ENCODE results near the gene HSD11B1L.
"Not testable (repeated sequence)": the region's sequence is repeated elsewhere in the genome, so short reads cannot be mapped to it uniquely, and the experiment has no call there.

Gene HSD11B1L

DNA sequence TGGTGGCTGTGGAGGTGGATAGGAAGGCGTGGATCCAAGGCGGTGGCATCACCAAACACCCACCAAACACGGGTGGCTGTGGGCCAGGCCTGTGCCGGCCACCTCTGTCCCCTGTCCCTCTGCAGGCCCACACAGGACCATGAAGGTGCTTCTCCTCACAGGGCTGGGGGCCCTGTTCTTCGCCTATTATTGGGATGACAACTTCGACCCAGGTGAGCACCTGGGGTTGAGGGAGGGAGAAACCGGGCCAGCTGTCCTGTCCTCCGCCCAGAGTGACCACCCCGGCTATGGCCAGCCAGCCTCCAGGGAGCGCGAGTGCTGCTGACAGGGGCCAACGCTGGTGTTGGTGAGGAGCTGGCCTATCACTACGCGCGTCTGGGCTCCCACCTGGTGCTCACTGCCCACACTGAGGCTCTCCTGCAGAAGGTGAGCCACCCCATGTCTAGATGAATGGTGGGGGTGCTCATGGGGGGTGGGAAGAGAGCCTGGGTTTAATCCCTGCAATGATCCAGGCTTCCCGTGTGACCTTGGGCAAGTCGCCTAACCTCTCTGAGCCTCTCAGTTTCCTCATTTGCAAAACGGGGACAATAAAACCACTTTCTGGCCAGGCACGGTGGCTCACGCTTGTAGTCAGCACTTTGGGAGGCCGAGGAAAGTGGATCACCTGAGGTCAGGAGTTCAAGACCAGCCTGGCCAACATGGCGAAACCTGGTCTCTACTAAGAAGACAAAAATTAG lies 4.0 kb downstream of the HSD11B1L start:
- Histone ChIP-seq H3K9me3 (ENCODE audit: low read length) (no peaks in the 10 kb centered on the region), H2AFZ (ENCODE audit: low read depth, low read length) (no peak overlapping the region), H3K27me3 (ENCODE audit: insufficient read depth, low read length) (no peaks in the 10 kb centered on the region), H3K4me1 (ENCODE audit: insufficient read depth, low read length) (peaks cover 11% of the 10 kb centered on the region), H3K36me3 (ENCODE audit: insufficient read depth, low read length) (peaks cover 2% of the 10 kb centered on the region), H3K4me3 (ENCODE audit: low read length) (no peak overlapping the region)

DNA sequence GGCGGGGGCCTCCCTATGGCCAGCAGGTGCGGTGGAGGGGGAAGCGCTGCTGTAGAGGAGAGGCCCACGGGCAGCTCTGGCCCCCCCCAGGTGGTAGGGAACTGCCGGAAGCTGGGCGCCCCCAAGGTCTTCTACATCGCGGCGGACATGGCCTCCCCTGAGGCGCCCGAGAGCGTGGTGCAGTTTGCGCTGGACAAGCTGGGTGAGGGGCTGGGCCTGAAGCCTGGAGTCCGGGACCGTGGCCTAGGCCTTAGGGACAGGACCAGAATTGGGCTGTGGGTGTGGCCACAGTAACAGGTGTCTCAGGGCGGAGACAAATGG lies 5.5 kb downstream of the HSD11B1L start:
- peaks cover 13% of the 10 kb centered on the region for H3K4me1 ChIP-seq (ENCODE audit: insufficient read depth, low read length)
- no peaks in the 10 kb centered on the region for H3K9me3 ChIP-seq (ENCODE audit: low read length)
- no peaks in the 10 kb centered on the region for H3K27me3 ChIP-seq (ENCODE audit: insufficient read depth, low read length)
- no peak overlapping the region for H3K4me3 ChIP-seq (ENCODE audit: low read length)
- peaks cover 5% of the 10 kb centered on the region for H3K36me3 ChIP-seq (ENCODE audit: insufficient read depth, low read length)
- no peak overlapping the region for H2AFZ ChIP-seq (ENCODE audit: low read depth, low read length)

DNA sequence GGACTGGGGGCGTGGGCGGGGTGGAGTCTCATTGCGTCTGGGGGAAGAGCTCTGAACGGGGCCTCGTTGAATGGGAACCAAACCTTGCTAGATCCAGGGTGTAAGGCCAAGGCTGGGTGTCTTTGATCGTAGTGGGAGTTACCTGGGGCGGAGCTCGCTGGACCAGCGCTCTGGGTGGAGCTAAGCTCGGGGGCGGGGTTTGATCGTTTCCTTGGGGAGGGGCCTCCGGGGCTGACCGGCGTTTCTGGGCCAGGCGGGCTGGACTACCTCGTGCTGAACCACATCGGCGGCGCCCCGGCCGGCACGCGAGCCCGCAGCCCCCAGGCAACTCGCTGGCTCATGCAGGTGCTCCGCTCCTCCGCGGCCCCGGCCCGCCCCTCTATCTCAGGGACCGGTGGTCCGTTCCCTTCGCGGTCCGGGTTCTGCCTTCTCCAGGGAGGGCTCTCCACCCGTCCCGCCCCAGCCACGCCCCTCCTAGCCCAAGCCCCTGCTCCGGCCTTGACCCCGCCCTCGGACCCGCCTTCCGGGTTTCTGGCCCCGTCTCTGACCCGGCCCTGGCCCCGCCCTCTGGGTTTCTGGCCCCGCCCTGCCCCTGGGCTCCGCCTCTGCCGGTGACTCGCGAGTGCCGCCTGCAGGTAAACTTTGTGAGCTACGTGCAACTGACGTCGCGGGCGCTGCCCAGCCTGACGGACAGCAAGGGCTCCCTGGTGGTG lies 6.0 kb downstream of the HSD11B1L start:
- peaks cover 10% of the 10 kb centered on the region for H3K36me3 ChIP-seq (ENCODE audit: insufficient read depth, low read length)
- peaks cover 14% of the 10 kb centered on the region for H3K4me1 ChIP-seq (ENCODE audit: insufficient read depth, low read length)
- no peak overlapping the region for H2AFZ ChIP-seq (ENCODE audit: low read depth, low read length)
- peak overlapping the region; percentile 39 for H3K4me3 ChIP-seq (ENCODE audit: low read length)
- no peaks in the 10 kb centered on the region for H3K27me3 ChIP-seq (ENCODE audit: insufficient read depth, low read length)
- H3K9me3 ChIP-seq (ENCODE audit: low read length), result no peaks in the 10 kb centered on the region

DNA sequence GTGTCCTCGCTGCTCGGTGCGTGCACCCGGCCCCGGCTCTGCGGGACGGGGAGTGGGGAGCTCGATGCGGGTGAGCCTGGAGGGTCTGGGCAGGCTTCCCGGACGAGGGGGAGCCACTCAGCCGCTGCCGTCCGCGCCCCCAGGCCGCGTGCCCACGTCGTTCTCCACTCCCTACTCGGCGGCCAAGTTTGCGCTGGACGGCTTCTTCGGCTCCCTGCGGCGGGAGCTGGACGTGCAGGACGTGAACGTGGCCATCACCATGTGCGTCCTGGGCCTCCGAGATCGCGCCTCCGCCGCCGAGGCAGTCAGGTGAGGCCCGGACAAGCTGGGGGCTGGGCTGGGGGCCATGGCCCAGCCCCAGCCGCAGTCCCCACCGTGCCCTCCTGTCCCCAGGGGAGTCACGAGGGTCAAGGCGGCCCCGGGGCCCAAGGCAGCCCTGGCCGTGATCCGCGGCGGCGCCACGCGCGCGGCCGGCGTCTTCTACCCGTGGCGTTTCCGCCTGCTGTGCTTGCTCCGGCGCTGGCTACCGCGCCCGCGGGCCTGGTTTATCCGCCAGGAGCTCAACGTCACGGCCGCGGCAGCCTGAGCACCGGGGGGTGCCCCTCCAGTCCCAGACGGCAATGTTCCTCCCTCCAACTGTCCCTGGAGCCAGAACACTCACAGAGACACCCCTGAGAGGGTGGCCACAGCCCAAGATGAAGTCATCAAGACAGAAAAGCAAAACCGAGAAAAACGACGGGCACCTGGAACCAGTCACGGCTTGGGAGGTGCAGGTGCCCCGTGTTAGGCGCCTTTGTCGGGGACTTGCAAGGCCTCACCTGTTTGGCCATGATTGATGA lies 6.8 kb downstream of the HSD11B1L start:
- Histone ChIP-seq H2AFZ (ENCODE audit: low read depth, low read length) (no peak overlapping the region), H3K9me3 (ENCODE audit: low read length) (no peaks in the 10 kb centered on the region), H3K27me3 (ENCODE audit: insufficient read depth, low read length) (no peaks in the 10 kb centered on the region), H3K4me1 (ENCODE audit: insufficient read depth, low read length) (peaks cover 11% of the 10 kb centered on the region), H3K36me3 (ENCODE audit: insufficient read depth, low read length) (peaks cover 18% of the 10 kb centered on the region), H3K4me3 (ENCODE audit: low read length) (no peak overlapping the region)

DNA sequence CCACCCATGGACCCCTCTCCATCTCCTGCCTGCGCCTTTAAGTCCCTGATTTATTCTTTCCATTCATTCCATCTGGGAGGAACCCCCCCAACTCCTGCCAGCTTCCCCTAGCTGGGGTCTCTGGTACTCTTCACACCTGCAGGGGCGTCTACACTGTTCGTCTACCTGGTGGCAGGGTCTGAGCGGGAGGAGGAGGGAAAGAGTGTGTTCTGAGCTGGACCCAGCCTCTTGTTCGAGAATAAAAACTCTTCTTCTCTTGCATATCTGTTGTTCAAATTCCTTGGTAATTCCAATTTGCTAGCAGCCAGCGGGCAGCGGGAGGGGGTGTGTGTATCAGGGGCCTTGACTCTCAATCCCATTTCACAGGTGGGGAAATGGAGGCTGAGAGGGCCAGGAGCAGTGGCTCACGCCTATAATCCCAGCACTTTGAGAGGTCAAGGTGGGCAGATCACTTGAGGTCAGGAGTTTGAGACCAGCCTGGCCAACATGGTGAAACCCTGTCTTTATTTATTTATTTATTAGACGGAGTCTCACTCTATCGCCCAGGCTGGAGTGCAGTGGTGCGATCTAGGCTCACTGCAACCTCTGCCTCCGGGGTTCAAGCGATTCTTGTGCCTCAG lies 7.5 kb downstream of the HSD11B1L start:
- Histone ChIP-seq H3K4me1 (ENCODE audit: insufficient read depth, low read length) (peaks cover 11% of the 10 kb centered on the region), H3K36me3 (ENCODE audit: insufficient read depth, low read length) (peaks cover 25% of the 10 kb centered on the region)
- not testable (repeated sequence) for H3K9me3 ChIP-seq (ENCODE audit: low read length); H3K27me3 ChIP-seq (ENCODE audit: insufficient read depth, low read length); H2AFZ ChIP-seq (ENCODE audit: low read depth, low read length); H3K4me3 ChIP-seq (ENCODE audit: low read length)

DNA sequence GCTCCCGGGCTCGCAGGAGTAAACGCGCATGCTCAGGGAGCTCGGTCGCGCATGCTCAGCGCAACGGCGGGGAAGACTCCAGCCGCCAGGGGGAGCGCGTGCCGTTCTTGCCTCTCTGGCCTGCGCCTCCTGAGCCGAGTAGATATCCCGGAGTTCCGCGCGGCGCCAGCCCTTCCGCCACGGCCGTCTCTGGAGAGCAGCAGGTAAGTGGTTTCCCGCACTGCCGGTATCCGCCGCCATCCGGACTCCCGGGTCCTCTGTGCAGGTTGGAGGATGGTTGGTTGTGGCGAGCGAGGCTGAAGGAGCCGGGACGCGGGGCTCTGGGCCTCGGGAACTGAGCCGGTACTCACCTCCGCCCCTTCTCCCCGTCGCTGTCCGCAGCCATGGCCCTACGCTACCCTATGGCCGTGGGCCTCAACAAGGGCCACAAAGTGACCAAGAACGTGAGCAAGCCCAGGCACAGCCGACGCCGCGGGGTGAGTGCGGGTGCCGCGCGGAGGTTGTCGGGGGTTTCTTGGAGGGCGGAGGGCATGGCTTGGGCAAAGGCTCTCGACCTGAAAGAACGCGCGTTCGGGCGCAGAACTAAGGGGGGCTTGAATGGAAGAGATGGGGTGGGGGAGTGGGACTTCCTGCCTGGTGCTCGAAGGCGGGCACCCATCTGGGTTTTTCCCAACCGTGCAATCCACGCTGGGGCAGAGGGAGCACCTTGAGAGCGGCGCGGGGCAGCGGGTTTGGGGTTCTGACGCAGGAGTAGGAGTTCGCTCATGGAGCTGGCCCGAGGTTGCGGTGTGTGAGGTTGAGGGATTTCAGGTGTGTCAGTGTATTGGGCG lies 9.5 kb downstream of the HSD11B1L start, which contains the start of gene RPL36:
Gene RPL36 (plus strand): TSS at position 171 of the 830 bp plus-strand sequence. CDS start 213 bp downstream, at position 384.
- Histone ChIP-seq H3K4me3 (ENCODE audit: low read length) (peak within 1 kb of the TSS; percentile 80), H3K27me3 (ENCODE audit: insufficient read depth, low read length) (no peaks in the 10 kb centered on the region), H2AFZ (ENCODE audit: low read depth, low read length) (no peak within 1 kb of the TSS), H3K9me3 (ENCODE audit: low read length) (no peaks in the 10 kb centered on the region), H3K4me1 (ENCODE audit: insufficient read depth, low read length) (peaks cover 11% of the 10 kb centered on the region), H3K36me3 (ENCODE audit: insufficient read depth, low read length) (peaks cover 43% of the 10 kb centered on the region)

DNA sequence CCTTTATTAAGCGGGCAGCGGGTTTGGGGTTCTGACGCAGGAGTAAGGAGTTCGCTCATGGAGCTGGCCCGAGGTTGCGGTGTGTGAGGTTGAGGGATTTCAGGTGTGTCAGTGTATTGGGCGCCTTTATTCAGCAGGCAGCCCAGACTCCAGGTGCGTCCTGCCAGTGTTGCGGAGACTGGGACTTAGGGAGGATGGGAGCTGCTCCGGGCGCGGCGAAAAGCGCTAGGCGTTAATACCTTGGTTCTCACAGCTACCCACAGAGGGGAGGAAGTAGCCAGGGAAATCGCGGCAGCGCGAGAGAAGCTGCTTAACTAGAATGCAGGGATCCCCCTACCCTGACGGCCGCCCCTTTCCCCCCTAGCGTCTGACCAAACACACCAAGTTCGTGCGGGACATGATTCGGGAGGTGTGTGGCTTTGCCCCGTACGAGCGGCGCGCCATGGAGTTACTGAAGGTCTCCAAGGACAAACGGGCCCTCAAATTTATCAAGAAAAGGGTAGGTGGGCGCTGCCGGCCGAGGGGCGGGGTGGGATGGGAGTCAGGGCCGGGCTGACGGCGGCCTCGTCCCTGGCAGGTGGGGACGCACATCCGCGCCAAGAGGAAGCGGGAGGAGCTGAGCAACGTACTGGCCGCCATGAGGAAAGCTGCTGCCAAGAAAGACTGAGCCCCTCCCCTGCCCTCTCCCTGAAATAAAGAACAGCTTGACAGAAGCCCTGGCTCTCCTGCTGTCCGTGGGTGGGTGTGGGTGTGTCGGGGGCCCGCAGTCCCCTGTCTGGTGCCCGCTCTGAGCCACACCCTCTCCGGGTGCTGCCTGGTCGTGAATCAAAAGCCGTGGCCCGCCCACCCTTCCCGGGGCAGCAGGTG lies 10.4 kb downstream of the HSD11B1L start:
- H3K4me1 ChIP-seq (ENCODE audit: insufficient read depth, low read length), result peaks cover 11% of the 10 kb centered on the region
- peak overlapping the region; percentile 80 for H3K4me3 ChIP-seq (ENCODE audit: low read length)
- no peaks in the 10 kb centered on the region for H3K27me3 ChIP-seq (ENCODE audit: insufficient read depth, low read length)
- H3K9me3 ChIP-seq (ENCODE audit: low read length), result no peaks in the 10 kb centered on the region
- no peak overlapping the region for H2AFZ ChIP-seq (ENCODE audit: low read depth, low read length)
- H3K36me3 ChIP-seq (ENCODE audit: insufficient read depth, low read length), result peaks cover 51% of the 10 kb centered on the region

DNA sequence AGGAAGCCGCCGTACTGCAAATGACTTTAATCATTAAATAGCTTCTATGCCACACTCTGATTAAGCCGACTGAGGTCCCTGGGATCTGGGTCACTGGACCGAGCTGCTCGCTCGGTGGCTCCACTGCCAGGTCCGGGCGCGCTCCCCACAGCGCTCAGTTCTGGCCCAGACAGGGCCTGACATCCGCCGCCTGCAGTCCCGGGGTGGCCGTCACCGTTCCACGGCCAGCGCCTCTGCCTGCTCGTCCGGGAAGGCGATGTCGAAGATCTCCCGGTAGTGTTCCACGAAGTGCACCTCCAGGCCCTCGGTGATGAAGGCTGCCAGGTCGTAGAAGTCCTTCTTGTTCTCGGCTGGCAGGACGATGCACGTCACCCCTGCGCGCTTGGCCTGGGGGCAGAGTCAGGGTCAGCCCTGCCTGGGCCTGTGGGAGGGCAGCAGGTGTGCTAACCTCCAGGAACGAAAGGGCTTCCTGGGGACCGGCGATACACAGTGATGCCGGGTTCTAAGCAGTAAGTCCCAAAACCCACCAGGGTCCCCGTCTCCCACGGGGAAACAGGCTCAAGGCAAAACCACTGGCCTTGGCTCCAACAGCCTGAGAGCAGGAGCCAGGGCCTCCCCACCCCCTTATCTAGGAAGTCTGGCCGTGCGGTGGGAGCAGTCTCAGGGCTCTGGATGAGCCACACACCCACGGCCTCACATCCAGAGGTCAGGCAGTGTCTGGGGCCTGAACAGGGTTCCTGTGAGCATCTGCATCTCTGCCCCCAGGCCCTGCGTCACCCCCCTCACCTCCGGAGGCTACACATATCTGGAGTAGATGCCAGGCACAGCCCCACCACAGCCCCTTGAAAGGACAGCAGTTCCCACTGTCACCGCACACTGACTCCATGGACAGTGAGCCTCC lies 11.2 kb downstream of the HSD11B1L start:
- Histone ChIP-seq H3K36me3 (ENCODE audit: insufficient read depth, low read length) (peaks cover 59% of the 10 kb centered on the region), H3K9me3 (ENCODE audit: low read length) (no peaks in the 10 kb centered on the region), H3K4me1 (ENCODE audit: insufficient read depth, low read length) (peaks cover 11% of the 10 kb centered on the region), H3K27me3 (ENCODE audit: insufficient read depth, low read length) (no peaks in the 10 kb centered on the region), H2AFZ (ENCODE audit: low read depth, low read length) (no peak overlapping the region), H3K4me3 (ENCODE audit: low read length) (peak overlapping the region; percentile 80)

DNA sequence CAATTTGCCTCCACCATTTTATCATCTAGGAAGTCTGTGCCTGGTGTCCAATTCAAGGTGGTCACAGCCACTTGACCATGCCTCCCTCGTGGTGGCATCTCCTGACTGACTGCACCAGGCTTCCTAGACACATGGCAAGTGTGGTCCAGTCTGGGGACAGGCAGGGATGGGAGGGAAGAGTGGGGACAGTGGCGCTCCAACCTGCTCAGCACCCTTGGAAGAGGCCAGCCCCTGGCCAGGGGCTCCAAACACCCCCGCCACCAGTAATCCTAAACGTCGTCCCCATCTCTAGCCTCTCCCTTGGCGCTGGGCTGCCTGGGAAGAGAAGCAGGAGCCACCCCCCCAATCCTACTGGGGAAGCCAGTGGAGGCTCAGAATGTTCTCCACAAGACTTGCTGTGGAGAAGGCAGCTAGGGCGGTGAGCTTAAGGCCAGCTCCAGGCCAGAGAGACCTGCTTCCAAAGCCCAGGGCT lies 11.9 kb downstream of the HSD11B1L start:
- no peaks in the 10 kb centered on the region for H3K27me3 ChIP-seq (ENCODE audit: insufficient read depth, low read length)
- H3K4me3 ChIP-seq (ENCODE audit: low read length), result no peak overlapping the region
- peaks cover 11% of the 10 kb centered on the region for H3K4me1 ChIP-seq (ENCODE audit: insufficient read depth, low read length)
- peaks cover 60% of the 10 kb centered on the region for H3K36me3 ChIP-seq (ENCODE audit: insufficient read depth, low read length)
- H3K9me3 ChIP-seq (ENCODE audit: low read length), result no peaks in the 10 kb centered on the region
- no peak overlapping the region for H2AFZ ChIP-seq (ENCODE audit: low read depth, low read length)

DNA sequence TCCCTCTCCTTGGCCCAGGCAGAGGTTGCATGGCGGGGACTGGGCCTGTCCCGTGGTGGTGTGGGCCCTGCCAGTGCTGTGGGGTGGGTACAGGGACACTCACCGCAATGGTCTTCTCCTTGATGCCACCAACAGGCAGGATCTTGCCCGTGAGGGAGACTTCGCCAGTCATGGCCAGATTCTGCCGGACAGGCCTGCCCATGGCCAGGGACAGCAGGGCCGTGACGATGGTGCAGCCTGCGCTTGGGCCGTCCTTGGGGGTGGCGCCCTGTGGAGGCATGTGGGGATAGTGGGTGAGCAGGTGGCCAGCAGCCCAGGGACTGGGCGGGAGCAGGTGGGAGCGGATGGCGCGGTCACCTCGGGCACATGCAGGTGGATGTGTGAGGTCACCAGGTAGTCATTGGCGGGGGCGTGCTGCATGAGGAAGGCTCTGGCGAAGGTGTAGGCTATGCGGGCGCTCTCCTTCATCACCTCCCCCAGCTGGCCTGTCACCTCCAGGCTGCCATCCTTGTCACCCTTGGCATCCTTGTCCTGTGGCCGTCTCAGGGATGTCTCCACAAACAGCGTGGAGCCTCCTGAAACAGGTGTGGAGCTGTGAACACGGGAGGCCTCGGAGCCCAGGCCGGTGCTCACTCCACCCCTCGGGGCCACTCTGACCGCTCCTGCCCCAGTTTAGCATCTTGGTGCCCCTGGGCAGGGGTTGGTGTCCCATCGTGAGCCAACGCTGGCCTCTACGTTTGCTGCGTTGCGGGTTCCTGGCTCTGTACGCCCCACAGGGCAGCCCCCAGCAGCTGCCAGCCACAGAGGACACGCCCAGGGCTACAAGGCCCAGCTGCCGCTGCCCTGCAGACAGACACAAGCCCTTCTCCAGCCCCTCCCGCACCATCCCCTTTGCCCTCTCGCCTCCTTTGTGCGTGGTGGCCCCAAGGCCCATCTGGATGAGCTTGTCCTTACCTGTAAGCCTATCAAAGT lies 12.7 kb downstream of the HSD11B1L start:
- H3K9me3 ChIP-seq (ENCODE audit: low read length), result no peaks in the 10 kb centered on the region
- peaks cover 11% of the 10 kb centered on the region for H3K4me1 ChIP-seq (ENCODE audit: insufficient read depth, low read length)
- peaks cover 65% of the 10 kb centered on the region for H3K36me3 ChIP-seq (ENCODE audit: insufficient read depth, low read length)
- no peak overlapping the region for H3K4me3 ChIP-seq (ENCODE audit: low read length)
- no peaks in the 10 kb centered on the region for H3K27me3 ChIP-seq (ENCODE audit: insufficient read depth, low read length)
- no peak overlapping the region for H2AFZ ChIP-seq (ENCODE audit: low read depth, low read length)
